H9 (cell line): ENCODE measurements around the gene NRP1. TPM values are rescaled to one million over a fixed set of nuclear protein-coding genes. Genes with fewer than 3 reads are reported as not detected.

Experiments used
- DNase-seq: peaks from one replicate; pipeline ENCODE4 v3.0.0-alpha.2; 2017
- H2AFZ ChIP-seq: one replicate; pipeline ENCODE4 v1.6.1; 2013; ENCODE audit warnings: mild to moderate bottlenecking, low read length, control low read depth, moderate library complexity
- H2AK5ac ChIP-seq: 2 replicates; pipeline ENCODE4 v1.6.1; 2013; ENCODE audit warnings: low read length, control low read depth, mixed read lengths; ENCODE audit not compliant: insufficient read length
- H2BK120ac ChIP-seq: one replicate; pipeline ENCODE4 v1.6.1; 2013; ENCODE audit warnings: low read depth, mild to moderate bottlenecking, low read length, control low read depth, inconsistent platforms; ENCODE audit not compliant: poor library complexity, severe bottlenecking
- H2BK12ac ChIP-seq: 2 replicates; pipeline ENCODE4 v1.6.1; 2013; ENCODE audit warnings: low read length, control low read depth, mixed read lengths, low read depth; ENCODE audit not compliant: insufficient read length
- H2BK15ac ChIP-seq: 2 replicates; pipeline ENCODE4 v1.6.1; 2013; ENCODE audit warnings: low read depth, low read length, control low read depth
- H2BK20ac ChIP-seq: one replicate; pipeline ENCODE4 v1.6.1; 2013; ENCODE audit warnings: low read depth, mild to moderate bottlenecking, low read length, control low read depth, inconsistent platforms; ENCODE audit not compliant: poor library complexity, severe bottlenecking
- H2BK5ac ChIP-seq: 2 replicates; pipeline ENCODE4 v1.6.1; 2013; ENCODE audit warnings: low read length, control low read depth, mixed read lengths; ENCODE audit not compliant: insufficient read length
- H3K14ac ChIP-seq: 2 replicates; pipeline ENCODE4 v1.6.1; 2013; ENCODE audit warnings: low read length, control low read depth; ENCODE audit not compliant: insufficient read depth
- H3K18ac ChIP-seq: 2 replicates; pipeline ENCODE4 v1.6.1; 2013; ENCODE audit warnings: low read depth, mild to moderate bottlenecking, mixed read lengths, low read length, control low read depth; ENCODE audit not compliant: insufficient read length
- H3K23ac ChIP-seq: 2 replicates; pipeline ENCODE4 v1.6.1; 2013; ENCODE audit warnings: low read length, control low read depth, mixed read lengths, low read depth; ENCODE audit not compliant: insufficient read length
- H3K23me2 ChIP-seq: 2 replicates; pipeline ENCODE4 v1.6.1; 2013; ENCODE audit warnings: low read depth, mild to moderate bottlenecking, mixed read lengths, low read length, control low read depth; ENCODE audit not compliant: insufficient read length, poor library complexity, severe bottlenecking
- H3K27ac ChIP-seq: 2 replicates; pipeline ENCODE4 v1.5.1; 2013; ENCODE audit warnings: low read length, control low read depth, mixed read lengths, low read depth; ENCODE audit not compliant: insufficient read length
- H3K27me3 ChIP-seq: 2 replicates; pipeline ENCODE4 v1.6.1; 2013; ENCODE audit warnings: low read length, control low read depth, inconsistent platforms; ENCODE audit not compliant: insufficient read depth
- H3K4ac ChIP-seq: 2 replicates; pipeline ENCODE4 v1.6.1; 2013; ENCODE audit warnings: low read depth, mild to moderate bottlenecking, control low read depth, inconsistent platforms, low read length, moderate library complexity
- H3K4me1 ChIP-seq: 2 replicates; pipeline ENCODE4 v1.6.1; 2013; ENCODE audit warnings: low read length, control low read depth, inconsistent platforms; ENCODE audit not compliant: insufficient read depth
- H3K4me2 ChIP-seq: 2 replicates; pipeline ENCODE4 v1.6.1; 2013; ENCODE audit warnings: low read length, control low read depth, mixed read lengths; ENCODE audit not compliant: insufficient read length, insufficient read depth
- H3K56ac ChIP-seq: 2 replicates; pipeline ENCODE4 v1.6.1; 2013; ENCODE audit warnings: low read depth, mild to moderate bottlenecking, mixed read lengths, low read length, control low read depth; ENCODE audit not compliant: insufficient read length
- H3K79me1 ChIP-seq: 2 replicates; pipeline ENCODE4 v1.6.1; 2013; ENCODE audit warnings: low read depth, mild to moderate bottlenecking, moderate library complexity, low read length, control low read depth, inconsistent platforms; ENCODE audit not compliant: insufficient read depth, poor library complexity, severe bottlenecking
- H3K79me2 ChIP-seq: 2 replicates; pipeline ENCODE4 v1.6.1; 2013; ENCODE audit warnings: low read length, control low read depth, inconsistent platforms; ENCODE audit not compliant: insufficient read depth
- H3K9ac ChIP-seq: 2 replicates; pipeline ENCODE4 v1.6.1; 2013; ENCODE audit warnings: low read length, control low read depth, mixed read lengths; ENCODE audit not compliant: insufficient read length; ENCODE audit errors: extremely low read depth
- H3K9me3 ChIP-seq: one replicate; pipeline ENCODE4 v1.6.1; 2013; ENCODE audit warnings: low read depth, low read length, inconsistent platforms; ENCODE audit not compliant: control insufficient read depth
- H3T11ph ChIP-seq: one replicate; pipeline ENCODE4 v1.6.1; 2013; ENCODE audit warnings: mild to moderate bottlenecking, low read length, control low read depth, inconsistent platforms
- H4K20me1 ChIP-seq: one replicate; pipeline ENCODE4 v1.6.1; 2013; ENCODE audit not compliant: control insufficient read depth, insufficient read length, insufficient read depth
- H4K5ac ChIP-seq: 2 replicates; pipeline ENCODE4 v1.6.1; 2013; ENCODE audit warnings: low read depth, mild to moderate bottlenecking, mixed read lengths, low read length, control low read depth; ENCODE audit not compliant: insufficient read length
- H4K8ac ChIP-seq: replicated peaks from 2 replicates; pipeline ENCODE4 v1.6.1; 2013; ENCODE audit warnings: low read length, control low read depth, mixed read lengths, low read depth; ENCODE audit not compliant: insufficient read length
- H4K91ac ChIP-seq: 2 replicates; pipeline ENCODE4 v1.6.1; 2013; ENCODE audit warnings: low read depth, mild to moderate bottlenecking, moderate library complexity, mixed read lengths, low read length, control low read depth; ENCODE audit not compliant: insufficient read length
- H3K27ac Mint-ChIP-seq, 3 experiments: 2 replicates in 2 of 3; 3 replicates in 1 of 3; pipeline ENCODE4 v1.8.0; 2020 to 2021; ENCODE audit warnings: mixed read lengths in 3 of 3, mild to moderate bottlenecking in 1 of 3, moderate library complexity in 1 of 3
- H3K27me3 Mint-ChIP-seq: 2 replicates; pipeline ENCODE4 v1.8.0; 2021; ENCODE audit warnings: low read depth, mild to moderate bottlenecking, moderate library complexity, mixed read lengths
- H3K36me3 Mint-ChIP-seq, 3 experiments: 2 replicates in 2 of 3; 3 replicates in 1 of 3; pipeline ENCODE4 v1.8.0; 2020 to 2021; ENCODE audit warnings: low read depth in 3 of 3, mixed read lengths in 3 of 3; ENCODE audit not compliant: insufficient read depth in 1 of 3
- H3K4me1 Mint-ChIP-seq, 2 experiments: 2 replicates each; pipeline ENCODE4 v1.8.0; 2020; ENCODE audit warnings: mixed read lengths in 2 of 2
- H3K4me3 Mint-ChIP-seq, 2 experiments: 2 replicates in 1 of 2; 3 replicates in 1 of 2; pipeline ENCODE4 v1.8.0; 2020 to 2021; ENCODE audit warnings: mild to moderate bottlenecking in 2 of 2, mixed read lengths in 2 of 2, moderate library complexity in 1 of 2
- H3K9me3 Mint-ChIP-seq, 2 experiments: 2 replicates in 1 of 2; 3 replicates in 1 of 2; pipeline ENCODE4 v1.8.0; 2020; ENCODE audit warnings: mild to moderate bottlenecking in 2 of 2, mixed read lengths in 2 of 2, moderate library complexity in 1 of 2
- CTCF ChIP-seq: fragments of 200-600 bp; sonication (generic); conservative IDR thresholded peaks from 3 replicates; pipeline ENCODE4 v1.8.0; 2021; ENCODE audit warnings: antibody characterized with exemption, mild to moderate bottlenecking
- WGBS: extraction: QIAGEN DNeasy Blood & Tissue Kit; methylation state at CpG from one replicate; pipeline ENCODE4 v1.1.7; 2013; ENCODE audit warnings: missing lambda C conversion rate, low lambda C conversion rate, mixed read lengths; ENCODE audit not compliant: insufficient read length; ENCODE audit errors: extremely low coverage; 5-methylcytosine and 5-hydroxymethylcytosine counted together
- total RNA-seq: library from RNA; stranded (reverse); gene quantifications from 2 replicates; pipeline ENCODE4 v1.2.1, GENCODE V29; 2021

The NRP1 gene
- total RNA-seq, 1 experiment from 2014 or later = 4.6 TPM

GRCh38 chr10:33288127-33288526, 46.3 kb downstream of the NRP1 start:
- Histone ChIP-seq H4K8ac (no peak overlapping the region), H3K9ac (no peak overlapping the region), H3K23me2 (no peaks in the 10 kb centered on the region), H3K18ac (no peak overlapping the region), H2AK5ac (no peak overlapping the region), H4K91ac (no peak overlapping the region), H3K4me2 (no peak overlapping the region), H3K14ac (no peak overlapping the region), H3K56ac (no peak overlapping the region), H2BK12ac (no peak overlapping the region), H3K27ac (no peak overlapping the region), H4K20me1 (no peaks in the 10 kb centered on the region), H3K27me3 (no peaks in the 10 kb centered on the region), H4K5ac (no peak overlapping the region), H3K79me2 (no peaks in the 10 kb centered on the region), H2BK15ac (no peak overlapping the region), H2BK120ac (no peak overlapping the region), H3K79me1 (no peaks in the 10 kb centered on the region), H2BK20ac (no peak overlapping the region), H2BK5ac (no peak overlapping the region), H3K4ac (no peak overlapping the region), H3T11ph (no peak overlapping the region), H3K23ac (no peak overlapping the region), H3K9me3 (no peaks in the 10 kb centered on the region), H3K4me1 (no peaks in the 10 kb centered on the region), H2AFZ (no peak overlapping the region)
- Mint-ChIP-seq H3K36me3 (no peaks in the 10 kb centered on the region), H3K4me1 (peaks cover 24 to 30% of the 10 kb centered on the region in 2 experiments), H3K27ac (no peak overlapping the region), H3K27me3 (no peaks in the 10 kb centered on the region), H3K9me3 (no peaks in the 10 kb centered on the region), H3K4me3 (no peak overlapping the region)
- no peak for TF ChIP-seq CTCF
- DNase-seq = no peak
- WGBS = no CpG with 5 or more reads among the region's 3 CpGs
